GM12874 (cell line): ENCODE data around the gene REC8.
A peak's percentile ranks its signal among the peaks of the same experiment; 100 is the strongest.

Source experiments
- CTCF ChIP-seq: IDR thresholded peaks from 2 replicates; pipeline ENCODE4 v1.5.1; 2011; ENCODE audit warnings: low read depth, mild to moderate bottlenecking, control low read depth, low read length, moderate library complexity; ENCODE audit not compliant: insufficient read depth

REC8 gene

GRCh38 chr14:24207625-24208024, 35.7 kb downstream of the REC8 start:
- no peak for TF ChIP-seq CTCF

- TF ChIP-seq CTCF = no peak
Observed at GRCh38 chr14:24211311-24211710, 39.4 kb downstream of the REC8 start.

- TF ChIP-seq CTCF = no peak
Observed at GRCh38 chr14:24212924-24213865, 41.3 kb downstream of the REC8 start, which contains the start of gene CHMP4A. TSS of gene CHMP4A (minus strand) at chr14:24213488. CDS start at chr14:24213439, 49 bp downstream.

GRCh38 chr14:24213866-24214662, 42.2 kb downstream of the REC8 start:
- TF ChIP-seq CTCF = no peak

- peak; percentile 86 for TF ChIP-seq CTCF
Observed at GRCh38 chr14:24215495-24216344, 43.8 kb downstream of the REC8 start, which contains the start of gene MDP1. TSS of gene MDP1 (minus strand) at chr14:24216066. CDS start at chr14:24215955, 111 bp downstream.

GRCh38 chr14:24216345-24216699, 44.4 kb downstream of the REC8 start:
- no peak for TF ChIP-seq CTCF
